ENCODE results near the gene BACH1.

Gene BACH1

GRCh38 chr21:29315131-29315749 lies 16.5 kb downstream of the BACH1 start:
- H3K4me3 ChIP-seq (ENCODE audit: low read depth, low read length): no peak overlapping the region
- TF ChIP-seq CTCF (IDR thresholded peaks at IDR 0.05; ENCODE audit: borderline replicate concordance, insufficient read depth, low read depth, low read length): no peak

GRCh38 chr21:29316029-29316742 lies 17.5 kb downstream of the BACH1 start:
- TF ChIP-seq CTCF (IDR thresholded peaks at IDR 0.05; ENCODE audit: borderline replicate concordance, insufficient read depth, low read depth, low read length): no peak
- no peak overlapping the region for H3K4me3 ChIP-seq (ENCODE audit: low read depth, low read length)

GRCh38 chr21:29316806-29317205 lies 18.1 kb downstream of the BACH1 start:
- no peak overlapping the region for H3K4me3 ChIP-seq (ENCODE audit: low read depth, low read length)
- no peak for TF ChIP-seq CTCF (IDR thresholded peaks at IDR 0.05; ENCODE audit: borderline replicate concordance, insufficient read depth, low read depth, low read length)

- TF ChIP-seq CTCF (IDR thresholded peaks at IDR 0.05; ENCODE audit: borderline replicate concordance, insufficient read depth, low read depth, low read length): no peak
- H3K4me3 ChIP-seq (ENCODE audit: low read depth, low read length): no peak overlapping the region
These were observed 19.6 kb downstream of the BACH1 start for GRCh38 chr21:29318354-29318753.

- no peak overlapping the region for H3K4me3 ChIP-seq (ENCODE audit: low read depth, low read length)
- no peak for TF ChIP-seq CTCF (IDR thresholded peaks at IDR 0.05; ENCODE audit: borderline replicate concordance, insufficient read depth, low read depth, low read length)
These were observed 21.3 kb downstream of the BACH1 start for GRCh38 chr21:29320031-29320430.

GRCh38 chr21:29321217-29321616 lies 22.5 kb downstream of the BACH1 start:
- no peak for TF ChIP-seq CTCF (IDR thresholded peaks at IDR 0.05; ENCODE audit: borderline replicate concordance, insufficient read depth, low read depth, low read length)
- no peak overlapping the region for H3K4me3 ChIP-seq (ENCODE audit: low read depth, low read length)

Measured in GM12875 (cell line).